HG02610 (cell line): ENCODE data around the gene EMX1.
A peak's percentile ranks its signal among the peaks of the same experiment; 100 is the strongest.

Experiments
- ATAC-seq: cut with Tn5 transposase; IDR thresholded peaks from one replicate; pipeline ENCODE4 v1.9.1; 2021; ENCODE audit warnings: mild to moderate bottlenecking, moderate library complexity; ENCODE audit not compliant: unreplicated experiment

Gene EMX1

DNA sequence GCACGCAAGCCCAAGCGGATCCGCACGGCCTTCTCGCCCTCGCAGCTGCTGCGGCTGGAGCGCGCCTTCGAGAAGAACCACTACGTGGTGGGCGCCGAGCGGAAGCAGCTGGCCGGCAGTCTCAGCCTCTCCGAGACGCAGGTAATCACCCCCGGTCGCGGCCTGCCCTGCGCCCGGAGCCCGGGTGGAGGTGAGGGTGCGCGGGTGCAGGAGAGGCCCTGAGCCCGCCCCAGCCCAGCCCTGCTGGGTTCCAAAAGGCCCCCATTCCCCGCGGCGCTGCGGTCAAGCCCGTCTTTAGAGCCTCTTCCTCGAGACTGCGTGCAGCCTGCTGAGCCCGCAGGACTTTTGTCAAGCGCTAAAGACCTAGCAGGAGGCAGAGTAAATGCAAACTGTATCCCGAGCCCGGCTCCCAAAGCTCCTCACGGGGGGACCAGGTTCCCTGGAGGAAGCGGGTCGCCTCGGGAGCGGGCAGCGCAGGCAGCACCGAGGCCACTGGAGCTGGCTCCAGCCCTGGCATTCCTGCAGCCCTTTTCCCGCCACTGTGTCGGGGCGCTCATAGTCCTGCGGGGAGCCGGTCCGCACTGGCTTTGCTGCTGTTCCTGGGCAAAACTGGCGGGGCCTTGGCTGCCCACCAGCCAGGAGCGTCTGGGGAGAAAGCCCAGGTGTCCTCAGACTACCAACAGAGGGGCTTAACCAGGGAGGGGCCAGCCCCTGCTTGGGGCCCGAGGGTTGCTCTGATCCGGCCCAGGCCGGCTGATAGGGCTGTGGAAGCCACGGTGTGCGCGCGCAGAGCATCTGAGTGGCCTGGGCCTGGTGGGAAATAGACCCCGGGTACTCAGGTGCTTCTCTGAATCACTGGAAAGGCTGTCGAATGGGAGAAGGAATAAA lies 7.3 kb downstream of the EMX1 start:
- ATAC-seq = peak; percentile 45

DNA sequence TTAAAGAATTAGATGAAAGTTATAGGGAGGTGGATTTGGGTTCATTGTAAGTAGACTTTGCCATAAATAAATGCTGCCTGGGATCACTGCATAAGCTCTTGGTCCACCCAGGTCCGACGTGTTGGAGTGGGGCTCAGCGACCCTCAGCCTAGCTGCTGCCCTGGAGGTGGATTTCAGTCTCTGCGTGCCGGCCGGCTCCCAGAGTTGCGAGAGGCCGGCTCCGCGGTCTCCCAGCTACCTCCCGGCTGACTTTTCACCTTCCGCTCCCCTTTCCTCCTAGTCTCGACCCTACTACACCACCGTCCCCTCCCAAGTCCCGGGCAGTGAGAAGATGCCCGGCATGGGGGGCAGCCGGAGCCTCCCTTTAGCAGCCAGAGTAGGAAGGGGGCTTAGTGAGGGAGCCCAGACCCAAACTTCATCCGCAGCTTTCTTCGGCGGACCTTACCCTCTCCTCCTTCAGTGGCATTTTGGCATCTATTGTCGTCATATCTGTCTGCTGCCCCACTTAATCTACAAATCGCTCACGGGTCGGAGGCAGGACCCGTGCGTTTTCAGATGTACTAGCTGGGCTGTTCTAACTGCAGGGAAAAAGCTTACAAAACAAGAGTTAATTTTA lies 8.1 kb downstream of the EMX1 start:
- no peak for ATAC-seq

GRCh38 chr2:72926368-72926767 lies 9.0 kb downstream of the EMX1 start:
- no peak for ATAC-seq

GRCh38 chr2:72926811-72927465 lies 9.6 kb downstream of the EMX1 start:
- no peak for ATAC-seq

GRCh38 chr2:72927619-72928550 lies 10.6 kb downstream of the EMX1 start:
- ATAC-seq = no peak

DNA sequence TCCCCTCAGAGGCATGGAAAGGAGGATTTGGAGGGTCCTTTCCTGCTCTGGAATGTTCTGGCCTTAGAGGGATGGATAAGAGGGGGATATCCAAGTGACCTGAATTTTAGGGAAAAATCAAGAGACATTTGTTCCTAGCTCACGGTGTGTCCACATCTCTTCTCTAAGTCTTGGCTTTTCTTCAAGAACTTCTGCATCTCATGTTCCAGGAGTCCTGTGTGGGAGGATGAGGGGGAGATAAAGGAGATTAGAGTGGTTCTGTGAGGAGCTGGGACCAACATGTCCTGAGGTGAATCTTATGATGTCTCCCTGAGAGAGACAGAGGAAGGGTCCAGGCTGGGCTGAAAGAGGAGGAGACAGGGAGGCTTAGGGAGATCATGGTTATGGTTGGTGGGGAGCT lies 11.7 kb downstream of the EMX1 start:
- no peak for ATAC-seq

DNA sequence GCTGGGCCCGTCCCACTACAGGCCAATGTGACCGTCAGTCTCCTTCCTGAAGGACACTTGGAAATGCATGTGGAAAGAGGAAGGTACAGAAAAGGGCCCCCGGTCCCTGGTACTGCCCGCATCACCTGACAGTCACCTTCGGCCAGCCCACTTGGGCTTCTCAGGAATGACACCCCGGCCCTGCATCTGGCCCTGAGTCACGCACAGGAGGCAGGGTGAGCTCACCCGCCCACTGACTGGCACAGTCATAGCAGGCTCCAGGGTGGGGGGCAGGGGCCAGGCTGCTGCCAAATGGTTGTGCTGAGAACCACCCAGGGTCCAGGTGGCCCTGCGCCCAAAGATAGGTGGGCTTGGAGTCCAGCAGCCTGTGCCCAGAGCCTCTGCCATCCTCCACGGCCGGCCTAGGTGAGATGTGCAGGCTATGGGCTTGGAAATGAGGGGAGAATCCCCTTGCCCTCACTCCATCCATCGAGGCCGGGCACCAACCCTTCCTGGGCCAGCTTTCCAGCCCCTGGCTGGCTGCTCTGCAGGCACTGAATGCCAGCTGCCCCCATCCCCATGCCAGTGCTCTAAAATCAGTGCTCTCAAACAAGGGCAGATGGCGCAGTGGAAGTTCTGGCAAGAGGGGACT lies 14.1 kb downstream of the EMX1 start:
- ATAC-seq = no peak

- no peak for ATAC-seq
These were observed 14.9 kb downstream of the EMX1 start for GRCh38 chr2:72932045-72932740.

- no peak for ATAC-seq
These were observed 15.5 kb downstream of the EMX1 start for GRCh38 chr2:72932805-72933204.

GRCh38 chr2:72933207-72933606 lies 15.9 kb downstream of the EMX1 start:
- no peak for ATAC-seq

DNA sequence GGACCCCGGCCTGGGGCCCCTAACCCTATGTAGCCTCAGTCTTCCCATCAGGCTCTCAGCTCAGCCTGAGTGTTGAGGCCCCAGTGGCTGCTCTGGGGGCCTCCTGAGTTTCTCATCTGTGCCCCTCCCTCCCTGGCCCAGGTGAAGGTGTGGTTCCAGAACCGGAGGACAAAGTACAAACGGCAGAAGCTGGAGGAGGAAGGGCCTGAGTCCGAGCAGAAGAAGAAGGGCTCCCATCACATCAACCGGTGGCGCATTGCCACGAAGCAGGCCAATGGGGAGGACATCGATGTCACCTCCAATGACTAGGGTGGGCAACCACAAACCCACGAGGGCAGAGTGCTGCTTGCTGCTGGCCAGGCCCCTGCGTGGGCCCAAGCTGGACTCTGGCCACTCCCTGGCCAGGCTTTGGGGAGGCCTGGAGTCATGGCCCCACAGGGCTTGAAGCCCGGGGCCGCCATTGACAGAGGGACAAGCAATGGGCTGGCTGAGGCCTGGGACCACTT lies 16.4 kb downstream of the EMX1 start:
- no peak for ATAC-seq

DNA sequence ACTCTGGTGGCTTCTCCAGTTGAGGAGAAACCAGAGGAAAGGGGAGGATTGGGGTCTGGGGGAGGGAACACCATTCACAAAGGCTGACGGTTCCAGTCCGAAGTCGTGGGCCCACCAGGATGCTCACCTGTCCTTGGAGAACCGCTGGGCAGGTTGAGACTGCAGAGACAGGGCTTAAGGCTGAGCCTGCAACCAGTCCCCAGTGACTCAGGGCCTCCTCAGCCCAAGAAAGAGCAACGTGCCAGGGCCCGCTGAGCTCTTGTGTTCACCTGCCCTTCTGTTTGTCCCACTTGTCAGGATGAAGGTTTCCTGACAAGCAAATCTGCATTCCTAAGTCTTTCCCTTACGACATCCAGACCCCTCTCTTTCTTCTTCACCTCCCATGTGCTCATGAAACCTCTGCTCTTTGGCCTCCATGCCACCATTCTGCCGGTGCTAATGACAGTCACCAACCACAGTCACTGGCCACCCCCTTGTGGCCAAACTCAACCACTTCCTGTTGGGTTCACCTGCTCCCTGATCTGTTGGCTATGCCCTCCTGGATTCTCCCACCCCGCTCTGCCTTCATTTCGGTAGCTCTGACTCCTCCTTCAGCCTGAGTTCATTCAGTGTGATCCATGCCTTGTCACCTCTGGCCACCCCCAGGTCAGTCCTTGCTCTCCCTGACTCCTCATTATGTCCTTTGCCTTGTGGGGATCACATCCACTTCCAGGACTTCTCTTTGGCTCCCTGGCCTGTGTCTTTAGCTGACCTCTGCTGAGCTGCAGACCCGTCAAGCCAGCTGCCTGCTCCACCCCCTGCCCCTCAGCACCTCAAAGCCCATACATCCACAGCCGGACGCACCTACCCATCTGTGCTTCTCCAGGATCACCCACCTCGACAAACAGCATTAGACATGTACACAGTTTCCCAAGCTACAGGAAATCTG lies 17.6 kb downstream of the EMX1 start:
- no peak for ATAC-seq

DNA sequence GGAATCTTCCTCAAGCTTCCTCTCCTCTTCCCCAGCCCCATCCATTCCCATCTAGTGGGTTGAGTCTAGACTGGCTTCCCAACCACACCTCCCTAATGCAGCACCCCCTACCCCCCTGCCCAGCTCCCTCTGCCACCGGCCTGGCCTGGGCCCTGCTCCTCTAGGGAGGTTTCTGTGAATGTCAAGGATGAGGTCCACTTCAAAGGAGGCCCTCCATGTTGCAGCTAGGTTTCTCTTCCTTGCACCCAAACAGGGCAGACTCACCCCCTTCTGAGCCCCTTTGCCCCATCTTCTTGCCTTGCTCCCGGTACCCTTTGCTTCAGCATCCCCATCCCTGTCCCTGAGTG lies 18.3 kb downstream of the EMX1 start:
- no peak for ATAC-seq

- no peak for ATAC-seq
These were observed 19.5 kb downstream of the EMX1 start for GRCh38 chr2:72936660-72937355.

DNA sequence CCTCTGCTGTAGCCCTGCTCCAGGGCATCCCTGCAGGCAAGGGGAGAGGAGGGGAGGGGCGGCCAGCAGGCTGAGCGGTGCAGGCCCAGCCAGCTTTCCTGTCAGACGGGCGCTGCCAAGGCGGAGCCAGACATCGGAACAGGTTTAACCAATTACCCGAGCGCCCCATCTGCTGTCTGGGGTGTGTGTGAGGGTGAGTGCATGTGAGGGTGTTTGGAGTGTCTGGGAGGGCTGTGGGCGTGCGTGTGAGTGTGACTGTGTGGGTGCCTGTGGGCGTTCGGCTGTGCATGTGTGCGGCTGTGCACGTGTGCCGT lies 20.0 kb downstream of the EMX1 start:
- no peak for ATAC-seq

GRCh38 chr2:72938455-72938854 lies 21.1 kb downstream of the EMX1 start:
- no peak for ATAC-seq

GRCh38 chr2:72940361-72940760 lies 23.0 kb downstream of the EMX1 start:
- no peak for ATAC-seq

DNA sequence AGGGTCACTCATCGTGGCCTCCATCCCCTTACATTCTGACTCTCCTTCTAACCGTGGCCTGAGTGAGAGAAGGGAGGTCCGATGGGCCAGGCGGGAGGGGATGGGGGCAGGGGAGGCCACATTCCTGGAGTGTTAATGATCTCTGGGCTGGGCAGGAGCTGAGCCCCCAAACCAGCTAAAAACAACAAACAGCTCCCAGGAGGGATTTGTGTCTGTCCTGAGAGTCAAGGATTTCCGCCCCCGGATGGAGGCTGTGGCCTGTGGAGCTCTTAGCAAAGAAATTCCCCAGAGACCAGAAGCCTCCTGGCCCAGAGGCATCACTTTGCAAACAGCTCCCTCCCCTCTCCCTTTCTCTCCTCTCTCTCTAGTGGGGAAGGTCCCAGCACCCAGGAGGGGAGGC lies 23.5 kb downstream of the EMX1 start:
- ATAC-seq = no peak
